Coronary artery (tissue), 2 donors: ENCODE data around the gene CINP.
A peak's percentile ranks its signal among the peaks of the same experiment; 100 is the strongest.

Source experiments
- DNase-seq: peaks from one replicate; pipeline ENCODE4 v3.0.0-alpha.2; 2017; ENCODE audit warnings: low spot score
- H3K27ac ChIP-seq, 2 donors: fragments of 200-600 bp; sonication (generic); one replicate each; pipeline ENCODE4 v1.5.1; 2016 to 2019
- H3K4me3 ChIP-seq: fragments of 200-600 bp; sonication (generic); 2 replicates; pipeline ENCODE4 v1.5.1; 2016; ENCODE audit warnings: mild to moderate bottlenecking, moderate library complexity
- CTCF ChIP-seq: fragments of 200-600 bp; sonication (generic); IDR thresholded peaks from one replicate; pipeline ENCODE4 v1.5.1; 2019; ENCODE audit warnings: antibody characterized with exemption

The CINP gene

DNA sequence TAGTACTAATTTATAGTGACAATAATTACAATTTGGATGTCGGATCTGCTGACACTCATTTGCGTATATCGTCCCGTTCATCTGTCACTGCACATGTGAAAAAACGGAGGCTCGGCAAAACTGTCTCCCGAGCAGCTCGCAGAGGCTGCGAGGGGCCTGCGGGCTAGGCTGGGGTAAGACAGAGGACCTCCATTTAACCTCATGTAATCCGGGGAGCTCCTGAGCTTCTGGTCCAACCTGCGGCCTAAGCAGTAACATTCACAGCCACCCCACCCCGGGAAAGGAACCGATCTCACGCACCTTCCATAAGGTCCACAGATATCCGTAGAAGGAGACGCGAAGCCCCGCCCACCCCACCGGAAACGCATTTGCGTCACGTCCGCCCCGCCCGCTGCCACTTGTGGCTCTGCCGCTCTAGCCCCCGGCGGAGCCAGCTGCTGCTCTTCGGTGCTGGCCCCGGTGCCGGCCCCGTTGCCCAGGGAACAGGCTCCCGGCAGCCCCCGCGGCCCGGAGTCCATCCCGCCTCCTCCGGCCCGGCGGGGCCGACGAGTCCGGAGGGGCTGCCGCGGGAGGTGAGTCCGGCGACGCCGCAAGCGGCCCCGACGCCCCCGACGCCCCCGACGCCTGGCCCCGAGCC is at the start of gene CINP, which contains the start of gene TECPR2:
TSS of gene CINP (minus strand) at position 346 of the 637 bp plus-strand sequence. CDS start at position 307, 39 bp downstream.
TSS of gene TECPR2 (plus strand) at position 397 of the 637 bp plus-strand sequence. CDS start 13,781 bp downstream, outside the sequence.
- peak; percentile 98 for DNase-seq
- peak within 1 kb of the TSS; percentile 91 to 96 for H3K27ac ChIP-seq
- no peak for TF ChIP-seq CTCF

GRCh38 chr14:102408724-102409123 is 46.0 kb upstream of the CINP start:
- Histone ChIP-seq H3K4me3 (no peak overlapping the region), H3K27ac (peak overlapping the region; percentile 57 to 76)
- DNase-seq = no peak
- TF ChIP-seq CTCF = no peak

More for the DNA sequence above, at the start of gene CINP, which contains the start of gene TECPR2:
- H3K4me3 ChIP-seq = peak within 1 kb of the TSS; percentile 83

DNA sequence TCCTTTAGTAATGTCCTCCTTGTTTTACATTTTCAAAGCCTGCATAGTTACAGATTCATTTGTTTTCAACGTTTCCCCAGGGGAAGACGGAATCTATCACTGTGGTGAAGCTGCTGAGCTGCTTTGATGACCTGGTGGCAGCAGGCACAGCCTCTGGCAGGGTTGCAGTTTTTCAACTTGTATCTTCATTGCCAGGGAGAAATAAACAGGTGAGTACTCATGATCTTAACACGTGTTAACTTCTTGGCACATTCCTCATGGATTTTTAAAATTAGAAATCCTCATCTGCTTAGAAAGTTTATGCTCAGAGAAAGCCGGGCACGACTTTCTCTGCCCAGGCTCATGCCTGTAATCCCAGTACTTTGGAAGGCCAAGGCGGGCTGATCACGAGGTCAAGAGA is 44.6 kb upstream of the CINP start:
- DNase-seq = no peak
- no peak for TF ChIP-seq CTCF
- H3K27ac ChIP-seq = peak overlapping the region; percentile 57 to 76
- H3K4me3 ChIP-seq = no peak overlapping the region

DNA sequence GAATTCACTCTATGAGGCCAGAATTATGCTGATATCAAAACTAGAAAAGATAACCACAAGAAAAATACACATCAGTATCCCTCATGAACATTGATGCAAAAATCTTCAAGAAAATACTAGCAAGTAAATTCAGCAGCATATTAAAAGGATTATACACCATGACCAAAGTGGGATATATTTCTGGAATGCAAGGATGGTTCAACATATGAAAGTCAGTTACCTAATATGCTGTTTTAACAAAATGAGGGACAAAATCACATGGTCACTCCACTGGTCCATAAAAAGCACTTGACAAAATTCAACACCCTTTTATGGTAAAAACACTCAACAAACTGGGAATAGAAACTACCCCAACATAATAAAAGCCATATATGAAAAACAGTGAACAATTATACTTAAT is 40.3 kb upstream of the CINP start:
- no peak for DNase-seq
- Histone ChIP-seq H3K27ac (no peak overlapping the region), H3K4me3 (no peak overlapping the region)
- no peak for TF ChIP-seq CTCF

GRCh38 chr14:102396521-102396920 is 33.8 kb upstream of the CINP start:
- TF ChIP-seq CTCF = no peak
- no peak overlapping the region for H3K4me3 ChIP-seq
- no peak overlapping the region for H3K27ac ChIP-seq
- DNase-seq = no peak

GRCh38 chr14:102394717-102395375 is 32.2 kb upstream of the CINP start:
- no peak overlapping the region for H3K27ac ChIP-seq
- DNase-seq = no peak

More at GRCh38 chr14:102394717-102395375, 32.2 kb upstream of the CINP start:
- TF ChIP-seq CTCF = no peak
- no peak overlapping the region for H3K4me3 ChIP-seq
